Left hindlimb (tissue), 1 donor: ENCODE measurements around the gene METTL21A.

Source experiments
- DNase-seq: peaks from one replicate; pipeline ENCODE4 v3.0.0-alpha.2; 2018

The METTL21A gene

DNA sequence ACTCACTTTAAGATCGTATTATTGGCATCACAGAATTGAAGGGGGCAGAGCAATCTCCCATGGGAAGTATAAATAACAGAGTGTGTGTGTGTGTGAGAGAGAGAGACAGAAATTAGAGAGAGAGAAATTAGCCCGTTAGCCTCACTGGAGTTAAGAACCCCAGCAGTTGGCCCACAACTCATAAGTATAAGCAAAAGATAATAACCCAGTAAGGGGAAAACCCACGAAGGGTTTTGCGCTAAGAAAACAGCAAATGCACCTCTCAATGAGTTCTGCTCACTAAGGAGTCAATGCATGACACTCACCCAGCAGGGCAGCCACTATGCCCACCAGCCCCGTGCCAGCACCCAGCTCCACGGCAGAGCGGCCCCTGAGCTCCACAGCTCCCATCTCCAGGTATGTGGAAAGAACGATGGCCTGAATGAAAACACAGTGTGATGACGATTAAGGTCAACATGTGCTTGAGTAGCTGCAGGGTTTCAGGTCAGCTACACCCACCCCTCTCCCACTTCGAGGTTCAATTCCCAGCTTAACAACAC, 3.6 kb downstream of the METTL21A start:
- no peak for DNase-seq

DNA sequence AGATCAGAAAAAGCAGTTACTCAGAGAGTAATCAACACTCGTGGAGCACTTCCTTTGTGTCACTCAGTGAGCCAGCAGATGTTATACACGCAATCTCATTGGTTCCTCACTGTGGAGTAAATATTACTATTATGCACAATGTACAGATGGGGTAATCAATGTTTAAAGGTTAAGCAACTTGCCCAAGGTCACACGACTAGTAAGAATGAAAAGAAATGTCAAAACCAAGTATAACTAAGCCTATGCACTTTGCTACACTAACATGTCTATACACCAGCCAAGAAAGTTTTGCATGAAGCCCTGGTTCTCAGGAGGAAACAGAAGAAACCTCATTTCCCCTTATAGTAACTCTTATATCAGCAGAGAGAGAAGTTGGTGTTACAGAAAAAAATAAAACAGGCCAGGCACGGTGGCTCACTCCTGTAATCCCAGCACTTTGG, 5.4 kb downstream of the METTL21A start:
- DNase-seq = no peak

DNA sequence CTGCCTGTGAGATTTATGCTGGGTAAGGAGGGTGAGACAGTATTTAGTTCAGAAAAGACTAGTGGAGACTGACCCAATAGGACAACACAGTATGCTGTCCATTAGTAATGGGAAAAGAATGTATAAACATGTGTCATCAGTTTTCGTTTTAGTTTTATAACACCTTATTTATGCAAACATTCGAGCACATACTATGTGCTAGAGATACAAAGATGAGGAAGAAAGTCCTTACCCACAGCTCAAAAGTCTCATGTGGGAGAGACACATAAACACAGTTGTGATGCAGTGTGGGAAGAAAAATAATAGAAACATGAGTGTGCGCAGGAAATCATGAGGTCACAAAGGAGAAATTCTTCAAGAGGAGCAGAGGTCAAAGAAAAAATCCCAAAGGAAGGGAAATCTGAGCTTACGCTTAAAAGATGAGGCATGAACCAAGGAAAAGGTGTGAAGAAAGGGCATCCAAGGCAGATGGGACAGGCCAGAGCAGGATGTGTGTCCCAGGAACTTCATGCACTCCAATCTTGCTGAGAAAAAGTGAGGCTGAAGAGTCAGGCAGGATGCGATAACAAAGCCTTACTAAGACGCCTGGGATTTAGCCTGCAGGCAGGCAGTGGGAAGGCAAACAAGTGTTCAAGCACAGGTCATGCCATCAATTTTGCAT, 8.1 kb downstream of the METTL21A start:
- DNase-seq = no peak

DNA sequence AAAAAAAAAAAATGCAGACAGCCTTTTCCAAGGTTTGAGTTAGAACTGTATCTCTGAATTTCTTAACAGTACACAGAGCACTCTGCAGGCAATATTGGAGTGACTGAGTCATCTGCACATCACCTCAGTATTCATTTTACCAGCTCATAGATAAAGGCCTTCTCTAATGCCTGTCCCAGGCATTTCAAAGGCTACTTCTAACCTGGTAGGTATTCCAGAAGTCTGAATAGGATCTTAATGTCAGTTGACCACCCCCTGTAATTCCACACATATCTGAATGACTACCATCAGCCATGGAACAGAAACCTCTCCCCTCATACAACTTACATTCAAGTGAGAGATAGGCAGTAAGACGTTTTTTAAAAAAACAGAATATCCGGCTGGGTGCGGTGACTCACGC, 9.0 kb downstream of the METTL21A start:
- no peak for DNase-seq

DNA sequence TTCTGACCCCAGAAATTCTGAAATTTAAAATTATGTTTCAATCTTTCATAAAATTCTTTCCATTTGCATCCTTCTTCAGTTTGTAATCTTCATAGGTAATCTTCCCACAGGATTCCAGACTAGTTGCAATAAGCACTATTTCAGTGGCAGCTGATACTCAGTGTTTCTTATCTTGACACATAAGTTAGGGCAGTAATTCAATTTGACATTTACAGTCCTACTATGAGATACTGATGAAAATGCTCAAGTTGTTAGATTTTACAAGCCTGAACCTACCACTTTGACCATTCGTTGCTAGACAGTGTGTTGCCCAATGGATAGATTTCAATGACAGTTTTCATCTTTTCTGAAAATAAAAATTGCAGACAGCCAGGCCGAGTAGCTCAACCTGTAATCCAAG, 10.4 kb downstream of the METTL21A start:
- DNase-seq = no peak

DNA sequence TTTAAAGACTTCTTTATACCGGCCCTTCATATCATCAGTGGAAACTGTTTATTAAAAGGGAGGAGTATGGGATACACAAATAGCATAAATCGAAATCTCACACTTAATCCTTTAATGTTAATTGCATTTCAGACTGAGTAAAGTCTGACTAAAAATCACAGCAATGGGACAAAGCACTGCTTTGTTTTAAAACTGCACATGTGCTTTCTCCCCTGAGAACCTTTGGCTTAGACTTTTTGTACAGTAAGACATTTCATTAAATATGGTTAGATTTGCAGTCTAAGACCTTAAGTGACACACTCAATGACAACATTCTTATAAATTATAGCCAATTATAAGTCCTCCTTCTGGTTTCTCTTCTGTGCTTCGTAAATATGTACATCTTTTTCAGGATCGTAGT, 12.5 kb downstream of the METTL21A start:
- DNase-seq = no peak

DNA sequence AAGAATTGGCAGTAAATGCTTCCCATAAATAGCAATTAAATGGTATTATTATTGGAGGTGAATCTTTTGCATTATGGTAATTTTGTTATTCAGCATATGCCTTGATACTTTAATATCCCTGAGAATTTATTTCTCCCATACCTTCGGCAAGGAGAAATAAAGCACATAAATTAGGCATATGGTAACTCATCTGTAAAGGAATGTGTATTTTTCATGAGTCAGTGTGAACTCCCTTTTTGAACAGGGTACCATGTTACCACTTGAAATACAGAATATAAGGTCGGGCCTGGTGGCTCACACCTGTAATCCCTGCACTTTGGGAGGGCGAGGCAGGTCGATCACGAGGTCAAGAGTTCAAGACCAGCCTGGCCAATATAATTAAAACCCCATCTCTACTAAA, 18.4 kb downstream of the METTL21A start:
- no peak for DNase-seq

DNA sequence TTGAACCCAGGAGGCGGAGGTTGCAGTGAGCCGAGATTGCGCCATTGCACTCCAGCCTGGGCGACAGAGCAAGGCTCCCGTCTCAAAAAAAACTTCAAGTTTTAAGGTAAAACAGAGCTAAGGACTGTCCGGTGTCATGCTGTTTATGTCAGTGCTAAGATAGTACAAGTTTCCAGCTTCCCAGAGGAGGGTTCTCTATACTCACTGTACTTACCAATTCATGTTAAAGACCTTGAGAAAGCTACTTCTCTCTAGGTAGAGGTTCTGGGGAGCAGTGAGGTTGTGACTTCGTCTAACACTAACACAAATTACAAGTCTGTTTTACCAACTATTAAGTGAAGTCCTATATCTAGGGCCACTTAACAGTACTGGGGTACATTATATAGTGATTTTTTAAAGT, 18.8 kb downstream of the METTL21A start:
- DNase-seq = no peak

DNA sequence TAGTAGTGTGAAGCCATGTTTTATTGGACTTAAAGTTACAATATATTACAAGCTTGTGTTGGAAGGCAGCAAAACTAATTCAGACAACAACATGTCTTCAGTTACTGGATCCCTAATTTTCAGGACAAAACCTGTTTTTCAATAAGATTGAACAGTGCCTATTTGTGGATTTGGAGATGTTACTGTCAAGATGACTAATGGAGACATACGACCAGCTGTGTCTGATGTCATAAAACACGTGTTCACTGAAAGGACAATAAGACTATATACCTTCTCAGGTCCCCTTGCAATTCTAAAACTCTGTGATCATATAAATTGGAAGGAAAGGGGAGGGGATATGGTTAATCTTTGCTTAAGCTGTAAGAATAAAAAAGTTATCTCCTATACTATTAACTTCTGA, 21.7 kb downstream of the METTL21A start:
- no peak for DNase-seq

DNA sequence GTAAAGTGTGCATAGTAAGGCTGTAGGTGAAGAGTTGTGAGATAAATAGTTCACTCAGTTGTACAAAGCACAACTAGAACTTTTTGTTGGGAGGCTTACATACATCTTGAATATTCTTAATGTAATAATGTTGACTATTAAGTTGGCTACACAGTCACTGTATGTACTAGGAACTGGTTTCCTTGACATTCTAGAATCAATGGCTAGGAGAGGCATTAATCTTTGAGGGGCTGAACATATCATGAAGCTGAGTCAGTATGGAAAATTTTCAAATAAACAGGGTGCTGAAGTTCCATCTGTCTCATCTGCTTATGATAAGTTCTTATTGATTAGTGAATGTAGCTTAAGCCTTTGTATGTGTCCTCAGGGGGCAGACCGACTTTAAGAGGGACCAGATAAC, 23.4 kb downstream of the METTL21A start:
- DNase-seq = no peak

DNA sequence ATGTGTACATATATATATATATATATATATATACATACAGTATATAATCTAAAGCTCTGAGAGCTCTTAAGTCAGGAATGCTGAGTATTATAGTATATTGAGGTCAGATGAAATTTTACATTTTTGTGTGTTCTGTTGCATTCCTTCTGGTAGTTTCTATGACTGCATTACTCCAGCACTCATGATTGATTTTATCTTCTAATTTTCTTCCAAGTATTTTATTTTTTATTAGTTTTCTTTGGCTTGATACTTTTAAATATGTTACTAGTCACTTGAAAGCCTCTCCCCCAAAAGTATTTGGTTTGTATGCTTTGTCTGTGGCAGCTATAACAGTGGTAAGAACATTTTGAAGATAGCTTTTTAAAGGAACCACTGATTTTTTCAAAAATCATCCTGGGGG, 25.0 kb downstream of the METTL21A start:
- no peak for DNase-seq

DNA sequence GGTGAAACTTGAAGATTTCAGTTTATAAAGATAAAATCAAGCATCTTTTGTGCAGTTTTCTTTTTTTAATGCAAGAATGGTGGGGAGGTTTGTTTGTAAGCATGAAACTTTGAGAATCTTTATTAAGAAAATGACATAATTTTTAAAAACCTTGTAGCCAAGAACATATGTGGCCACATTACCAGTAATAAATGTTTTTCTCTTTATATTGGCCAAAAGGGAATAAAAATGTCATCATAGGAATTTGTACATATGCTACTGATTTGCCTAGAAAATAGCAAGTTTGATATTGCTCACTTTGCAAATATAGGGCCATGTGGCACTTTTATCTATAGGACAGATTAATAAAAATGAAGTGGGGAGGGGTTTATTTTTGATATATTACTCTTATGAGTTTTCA, 25.6 kb downstream of the METTL21A start:
- DNase-seq = no peak

DNA sequence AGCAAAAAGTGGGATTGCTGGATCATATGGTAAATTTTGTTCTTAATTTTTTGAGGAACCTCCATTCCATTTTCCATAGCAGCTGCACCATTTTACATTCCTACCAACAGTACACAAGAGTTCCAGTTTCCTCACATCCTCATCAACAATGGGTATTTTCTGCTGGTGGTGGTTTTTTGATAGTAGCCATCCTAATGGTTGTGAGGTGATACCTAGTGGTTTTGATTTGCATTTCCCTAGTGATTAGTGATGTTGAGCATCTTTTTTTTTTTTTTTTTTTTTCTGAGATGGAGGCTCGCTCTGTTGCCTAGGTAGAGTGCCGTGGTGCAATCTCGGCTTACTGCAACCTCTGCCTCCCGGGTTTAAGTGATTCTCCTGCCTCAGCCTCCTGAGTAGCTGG, 30.5 kb downstream of the METTL21A start:
- no peak for DNase-seq

DNA sequence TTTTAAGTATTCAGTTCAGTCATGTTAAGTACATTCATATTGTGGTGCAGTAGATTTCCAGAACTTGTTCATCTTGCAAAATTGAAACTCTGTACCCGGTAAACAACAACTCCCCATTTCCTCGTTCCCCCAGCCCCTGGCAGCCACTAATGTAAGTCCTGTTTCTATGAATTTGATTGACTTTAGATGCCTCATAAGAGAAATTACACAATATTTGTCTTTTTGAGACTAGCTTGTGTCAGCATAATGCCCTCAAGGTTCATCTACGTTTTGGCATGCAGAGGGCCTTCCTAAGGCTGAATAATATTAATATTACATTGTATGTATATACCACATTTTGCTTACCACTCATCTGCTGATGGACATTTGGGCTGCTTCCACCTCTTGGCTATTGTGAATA, 30.9 kb downstream of the METTL21A start:
- DNase-seq = no peak

DNA sequence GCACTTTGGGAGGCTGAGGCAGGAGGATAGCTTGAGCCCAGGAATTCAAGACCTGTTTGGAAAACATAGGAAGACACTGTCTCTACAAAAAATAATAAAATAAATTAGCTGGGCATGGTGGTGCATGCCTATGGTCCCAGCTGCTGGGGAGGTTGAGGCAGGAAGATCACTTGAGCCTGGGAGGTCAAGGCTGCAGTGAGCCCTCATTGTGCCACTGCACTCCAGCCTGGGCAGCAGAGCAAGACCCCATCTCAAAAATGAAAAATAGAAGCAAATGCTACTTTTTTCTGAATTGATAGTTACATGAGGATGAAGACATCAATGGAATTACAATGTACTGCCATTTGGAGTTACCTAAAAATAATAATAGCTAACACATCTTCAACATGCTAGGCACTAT, 31.9 kb downstream of the METTL21A start:
- no peak for DNase-seq

DNA sequence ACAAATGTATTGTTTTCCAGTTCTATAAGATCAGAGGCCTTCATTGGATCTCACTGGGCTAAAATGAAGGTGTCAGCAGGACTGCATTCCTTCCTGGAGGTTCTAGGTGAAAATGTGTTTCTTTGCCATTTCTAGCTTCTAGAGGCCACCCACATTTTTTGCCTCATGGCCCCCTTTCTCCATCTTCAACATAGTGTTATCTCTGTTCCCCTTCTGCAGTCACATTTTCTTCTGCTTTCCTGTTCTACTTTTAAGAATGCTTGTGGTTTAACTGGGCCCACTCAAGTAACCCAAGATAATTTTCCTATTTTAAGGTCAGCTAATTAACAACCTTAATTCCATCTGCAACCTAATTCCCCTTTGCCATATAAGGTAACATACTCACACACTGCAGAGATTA, 36.1 kb downstream of the METTL21A start:
- no peak for DNase-seq

DNA sequence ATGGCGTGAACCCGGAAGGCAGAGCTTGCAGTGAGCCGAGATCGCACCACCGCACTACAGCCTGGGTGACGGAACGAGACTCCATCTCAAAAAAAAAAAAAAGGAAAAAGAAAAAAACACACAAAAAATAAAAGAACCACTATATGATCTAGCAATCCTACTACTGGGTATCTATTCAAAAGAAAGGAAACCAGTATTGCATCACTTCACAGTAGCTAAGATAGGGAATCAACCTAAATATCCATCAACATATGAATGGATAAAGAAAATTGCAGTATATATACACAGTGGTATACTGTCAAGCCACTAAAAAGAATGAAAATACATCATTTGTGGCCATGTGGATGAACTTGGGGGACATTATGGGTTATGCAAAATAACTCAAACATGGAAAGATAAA, 37.9 kb downstream of the METTL21A start:
- DNase-seq = no peak

DNA sequence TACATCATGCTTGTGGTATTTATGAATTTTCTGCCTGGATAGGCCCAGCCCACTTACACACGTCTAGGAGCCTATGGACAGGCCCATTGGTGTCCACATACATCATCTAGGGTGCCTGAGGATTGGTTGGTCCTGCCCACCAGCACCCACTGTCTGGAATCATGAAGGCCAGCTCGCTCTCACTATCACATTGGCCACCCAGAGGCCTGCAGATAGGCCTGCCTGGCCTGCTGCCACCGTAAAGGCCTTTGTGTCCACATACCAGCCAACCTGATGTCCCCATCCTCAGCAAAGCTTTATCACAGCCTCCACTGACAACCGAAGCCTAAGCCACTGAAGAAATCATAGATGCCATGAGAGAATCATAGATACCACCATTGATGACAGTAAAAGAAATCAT, 40.2 kb downstream of the METTL21A start:
- DNase-seq = no peak

DNA sequence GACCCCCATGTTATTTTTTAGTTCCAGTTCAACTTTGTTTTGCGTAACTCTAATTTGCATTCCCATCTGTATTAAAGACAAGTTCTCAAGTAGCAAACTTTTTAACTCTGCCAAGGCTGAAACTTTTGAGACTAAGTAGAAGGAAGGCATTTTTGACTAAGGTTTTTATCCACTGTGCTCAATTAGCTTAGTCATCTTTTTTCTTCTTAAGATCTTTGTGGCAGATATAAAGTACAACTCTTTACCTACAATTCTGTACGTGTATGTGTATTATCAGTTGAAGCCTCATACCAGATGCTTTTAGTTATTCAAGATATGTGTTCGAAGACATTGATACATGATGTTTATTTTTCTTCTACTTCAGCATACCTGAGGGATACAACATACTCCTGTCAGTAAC, 53.8 kb downstream of the METTL21A start:
- DNase-seq = no peak

DNA sequence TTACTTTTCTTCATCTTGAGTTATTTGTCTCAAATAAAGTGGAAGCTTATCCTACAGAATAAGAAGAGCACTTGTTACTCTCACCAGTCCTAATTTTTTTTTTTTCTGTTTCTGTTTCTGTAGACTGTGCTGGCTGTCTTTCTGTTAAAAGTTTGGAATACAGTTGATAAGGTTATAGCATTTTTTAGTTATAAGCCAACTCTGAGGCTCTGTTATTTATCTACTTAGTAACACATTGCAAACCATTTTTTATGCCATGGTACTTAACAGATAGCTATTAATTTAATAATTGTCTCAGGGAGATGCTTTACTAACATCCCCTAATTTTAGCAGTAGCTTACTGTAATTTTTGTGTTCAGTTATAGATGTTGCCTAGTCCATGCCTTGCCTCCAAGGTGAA, 57.5 kb downstream of the METTL21A start:
- DNase-seq = no peak

DNA sequence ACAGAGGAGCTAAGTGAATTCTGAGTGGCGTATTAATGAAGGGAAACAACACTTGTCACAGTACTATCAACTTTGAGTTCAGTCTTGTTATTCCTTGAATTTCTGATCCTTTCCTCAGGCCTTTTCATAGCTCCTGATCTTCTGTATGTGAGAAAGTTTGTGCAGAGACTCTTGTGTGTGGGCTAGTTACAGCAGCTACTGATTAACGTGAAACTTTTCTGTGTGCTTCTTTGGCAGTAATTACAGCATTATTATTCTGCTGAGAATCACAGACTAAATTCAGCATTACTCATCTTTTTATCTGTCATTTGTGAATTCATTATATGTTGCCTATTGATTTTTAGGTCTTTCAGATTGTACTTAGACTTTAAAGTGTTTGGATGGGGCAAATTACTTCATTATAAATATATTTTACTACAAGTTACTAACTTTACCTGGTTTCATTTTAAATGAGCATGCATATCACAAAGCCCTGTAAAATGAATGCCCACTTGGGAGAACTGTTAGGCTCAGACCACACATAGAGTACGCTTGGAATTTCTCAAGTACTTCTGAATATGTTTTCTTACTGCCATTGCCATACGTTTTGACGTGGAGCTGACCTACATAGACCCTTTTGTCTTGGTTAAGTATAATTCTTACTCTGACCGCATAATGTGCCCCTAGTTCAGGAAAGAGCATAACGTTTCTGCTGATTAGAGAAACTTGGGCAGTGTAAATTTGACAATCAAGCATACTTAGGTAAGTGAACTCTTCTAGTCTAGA, 59.3 kb downstream of the METTL21A start:
- no peak for DNase-seq
